Astrocyte (in vitro differentiated cells and primary cell): Measurements from ENCODE around the gene HIRA. TPM values are rescaled to one million over a fixed set of nuclear protein-coding genes. Genes with fewer than 3 reads are reported as not detected.

Experiments
- DNase-seq: peaks from one replicate; pipeline ENCODE4 v3.0.0-alpha.2; 2010; ENCODE audit warnings: low read depth
- FAIRE-seq: peaks from 2 replicates; lab custom pipeline; 2011; peaks lifted over from hg19 to GRCh38; lab: Jason Lieb, UNC
- H2AFZ ChIP-seq: 2 replicates; pipeline ENCODE4 v1.6.0; 2012; ENCODE audit warnings: low read depth, low read length, inconsistent platforms
- H3K27ac ChIP-seq: 2 replicates; pipeline ENCODE4 v1.5.1; 2011; ENCODE audit warnings: low read depth, low read length, inconsistent platforms
- H3K27me3 ChIP-seq: 2 replicates; pipeline ENCODE4 v1.6.0; 2011; ENCODE audit warnings: low read length, inconsistent platforms; ENCODE audit not compliant: insufficient read depth
- H3K36me3 ChIP-seq: 2 replicates; pipeline ENCODE4 v1.5.1; 2011; ENCODE audit warnings: low read length, inconsistent platforms; ENCODE audit not compliant: insufficient read depth
- H3K4me1 ChIP-seq: 2 replicates; pipeline ENCODE4 v1.5.1; 2011; ENCODE audit warnings: low read length, inconsistent platforms; ENCODE audit not compliant: insufficient read depth
- H3K4me2 ChIP-seq: 2 replicates; pipeline ENCODE4 v1.6.0; 2012; ENCODE audit warnings: low read length, inconsistent platforms
- H3K4me3 ChIP-seq: 2 replicates; pipeline ENCODE4 v1.5.1; 2011; ENCODE audit warnings: low read depth, mild to moderate bottlenecking, low read length, inconsistent platforms; ENCODE audit not compliant: insufficient read depth
- H3K79me2 ChIP-seq: 2 replicates; pipeline ENCODE4 v1.6.0; 2012; ENCODE audit warnings: mild to moderate bottlenecking, low read length, inconsistent platforms; ENCODE audit not compliant: insufficient read depth
- H3K9ac ChIP-seq: 2 replicates; pipeline ENCODE4 v1.6.0; 2012; ENCODE audit warnings: mild to moderate bottlenecking, low read length, inconsistent platforms
- H3K9me3 ChIP-seq: 2 replicates; pipeline ENCODE4 v1.5.1; 2012; ENCODE audit warnings: low read depth, mild to moderate bottlenecking, low read length, inconsistent platforms; ENCODE audit not compliant: insufficient read depth
- H4K20me1 ChIP-seq: 2 replicates; pipeline ENCODE4 v1.6.0; 2012; ENCODE audit warnings: low read length, inconsistent platforms; ENCODE audit not compliant: insufficient read depth
- H3K27ac Mint-ChIP-seq: one replicate; pipeline ENCODE4 v1.8.0; 2021; ENCODE audit warnings: mild to moderate bottlenecking, mixed read lengths; ENCODE audit not compliant: unreplicated experiment
- H3K27me3 Mint-ChIP-seq: one replicate; pipeline ENCODE4 v1.8.0; 2021; ENCODE audit warnings: low read depth, mixed read lengths; ENCODE audit not compliant: unreplicated experiment
- H3K36me3 Mint-ChIP-seq: one replicate; pipeline ENCODE4 v1.8.0; 2021; ENCODE audit warnings: low read depth, mixed read lengths; ENCODE audit not compliant: unreplicated experiment
- H3K4me1 Mint-ChIP-seq: one replicate; pipeline ENCODE4 v1.8.0; 2021; ENCODE audit warnings: low read depth, mixed read lengths; ENCODE audit not compliant: unreplicated experiment
- H3K4me3 Mint-ChIP-seq: one replicate; pipeline ENCODE4 v1.8.0; 2021; ENCODE audit warnings: mild to moderate bottlenecking, moderate library complexity, mixed read lengths; ENCODE audit not compliant: unreplicated experiment
- H3K9me3 Mint-ChIP-seq: one replicate; pipeline ENCODE4 v1.8.0; 2021; ENCODE audit warnings: mild to moderate bottlenecking, mixed read lengths; ENCODE audit not compliant: unreplicated experiment
- EZH2 ChIP-seq: IDR thresholded peaks from 2 replicates; pipeline ENCODE4 v1.6.1; 2012; ENCODE audit warnings: mild to moderate bottlenecking, low read length, inconsistent platforms; ENCODE audit not compliant: insufficient read depth
- total RNA-seq: library from RNA; stranded (reverse); gene quantifications from 2 replicates; pipeline ENCODE4 v1.2.1, GENCODE V29; 2021
- TF ChIP-seq, protein P1 (sequence below): IDR thresholded peaks from 2 replicates; pipeline ENCODE4 v1.5.1; 2011; ENCODE audit warnings: low read depth, mild to moderate bottlenecking, inconsistent platforms, low read length, moderate library complexity; ENCODE audit not compliant: insufficient read depth

HIRA gene
- total RNA-seq, 1 donor from 2014 or later: 31.1 TPM

DNA sequence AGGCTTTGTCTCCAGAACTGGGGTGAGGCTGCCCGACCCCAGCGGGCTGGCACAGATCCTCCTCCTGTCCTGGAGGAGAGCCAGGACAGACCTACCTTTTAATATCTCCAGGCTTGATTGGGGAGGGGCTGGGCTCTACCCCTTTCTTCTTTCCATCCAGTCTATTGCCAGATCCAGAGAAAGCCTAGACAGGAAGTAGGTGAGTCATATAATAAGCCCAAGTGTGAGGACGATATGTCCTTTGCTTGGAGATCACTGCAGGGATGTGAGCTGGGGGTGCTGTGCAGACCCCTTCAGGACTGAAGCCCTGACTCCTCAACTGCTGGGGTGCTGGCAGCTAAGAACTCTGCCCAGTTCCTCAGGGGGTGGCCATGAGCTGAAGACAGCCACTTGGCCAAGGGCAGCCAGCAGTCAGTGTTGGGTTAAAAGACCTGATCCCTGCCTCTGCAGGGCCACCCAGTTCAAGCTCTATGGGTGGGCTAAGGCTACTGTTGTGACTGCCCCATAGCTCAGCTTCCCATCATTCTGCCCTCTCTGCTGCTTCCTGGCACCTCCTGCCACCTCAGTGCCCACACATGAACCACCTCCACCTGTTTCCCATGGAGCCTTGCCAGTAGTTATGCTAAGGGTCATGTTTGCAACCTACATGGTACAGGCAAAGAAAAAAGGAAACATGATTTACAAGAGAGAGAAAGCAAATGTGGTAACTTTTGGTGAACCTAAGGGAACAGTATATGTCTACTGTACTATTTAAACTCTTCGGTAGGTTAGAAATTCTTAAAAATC, 24.2 kb upstream of the HIRA start:
- H3K27ac ChIP-seq: no peak overlapping the region
- H3K79me2 ChIP-seq: no peaks in the 10 kb centered on the region
- no peak for TF ChIP-seq EZH2
- TF ChIP-seq, protein P1, sequence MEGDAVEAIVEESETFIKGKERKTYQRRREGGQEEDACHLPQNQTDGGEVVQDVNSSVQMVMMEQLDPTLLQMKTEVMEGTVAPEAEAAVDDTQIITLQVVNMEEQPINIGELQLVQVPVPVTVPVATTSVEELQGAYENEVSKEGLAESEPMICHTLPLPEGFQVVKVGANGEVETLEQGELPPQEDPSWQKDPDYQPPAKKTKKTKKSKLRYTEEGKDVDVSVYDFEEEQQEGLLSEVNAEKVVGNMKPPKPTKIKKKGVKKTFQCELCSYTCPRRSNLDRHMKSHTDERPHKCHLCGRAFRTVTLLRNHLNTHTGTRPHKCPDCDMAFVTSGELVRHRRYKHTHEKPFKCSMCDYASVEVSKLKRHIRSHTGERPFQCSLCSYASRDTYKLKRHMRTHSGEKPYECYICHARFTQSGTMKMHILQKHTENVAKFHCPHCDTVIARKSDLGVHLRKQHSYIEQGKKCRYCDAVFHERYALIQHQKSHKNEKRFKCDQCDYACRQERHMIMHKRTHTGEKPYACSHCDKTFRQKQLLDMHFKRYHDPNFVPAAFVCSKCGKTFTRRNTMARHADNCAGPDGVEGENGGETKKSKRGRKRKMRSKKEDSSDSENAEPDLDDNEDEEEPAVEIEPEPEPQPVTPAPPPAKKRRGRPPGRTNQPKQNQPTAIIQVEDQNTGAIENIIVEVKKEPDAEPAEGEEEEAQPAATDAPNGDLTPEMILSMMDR: no peak
- Mint-ChIP-seq H3K27ac (no peak overlapping the region), H3K4me1 (peaks cover 3% of the 10 kb centered on the region), H3K36me3 (peaks cover 31% of the 10 kb centered on the region), H3K27me3 (no peaks in the 10 kb centered on the region), H3K9me3 (no peaks in the 10 kb centered on the region), H3K4me3 (no peak overlapping the region)
- peaks cover 8% of the 10 kb centered on the region for H3K4me1 ChIP-seq
- FAIRE-seq (no peak), DNase-seq (no peak)
- H3K27me3 ChIP-seq: no peaks in the 10 kb centered on the region
- H2AFZ ChIP-seq: no peak overlapping the region
- no peaks in the 10 kb centered on the region for H3K9me3 ChIP-seq
- peaks cover 11% of the 10 kb centered on the region for H4K20me1 ChIP-seq
- H3K4me3 ChIP-seq: no peak overlapping the region
- H3K9ac ChIP-seq: no peak overlapping the region
- no peak overlapping the region for H3K4me2 ChIP-seq
- H3K36me3 ChIP-seq: peaks cover 64% of the 10 kb centered on the region

DNA sequence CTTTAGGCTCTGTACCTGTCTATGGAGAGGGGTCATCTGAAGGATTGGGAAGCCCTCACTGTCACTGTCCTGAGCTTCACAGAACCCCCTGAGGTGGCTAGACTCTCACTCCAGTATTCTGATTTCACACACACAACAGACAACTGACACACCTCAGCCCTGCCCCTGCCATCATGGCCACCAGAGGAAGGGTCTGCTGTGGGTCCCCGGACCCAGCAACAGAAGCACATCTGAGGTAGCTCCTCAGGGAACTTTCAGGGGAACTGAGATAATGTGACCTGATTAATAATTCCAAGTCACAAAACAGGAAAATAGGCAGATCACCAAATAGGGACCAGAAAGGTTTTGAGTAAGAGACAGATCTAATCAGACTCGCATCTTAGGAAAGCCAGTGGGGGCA, 23.5 kb upstream of the HIRA start:
- H3K4me1 Mint-ChIP-seq: peaks cover 3% of the 10 kb centered on the region
- H3K4me3 Mint-ChIP-seq: no peak overlapping the region
- no peak overlapping the region for H3K27ac Mint-ChIP-seq
- H3K4me1 ChIP-seq: peaks cover 8% of the 10 kb centered on the region
- peaks cover 11% of the 10 kb centered on the region for H4K20me1 ChIP-seq
- no peaks in the 10 kb centered on the region for H3K79me2 ChIP-seq
- no peaks in the 10 kb centered on the region for H3K9me3 Mint-ChIP-seq
- no peak overlapping the region for H3K4me3 ChIP-seq
- H3K36me3 ChIP-seq: peaks cover 66% of the 10 kb centered on the region
- H3K9me3 ChIP-seq: no peaks in the 10 kb centered on the region
- H3K36me3 Mint-ChIP-seq: peaks cover 31% of the 10 kb centered on the region
- FAIRE-seq (no peak), DNase-seq (no peak)
- H3K27me3 ChIP-seq: no peaks in the 10 kb centered on the region
- H3K9ac ChIP-seq: no peak overlapping the region
- H3K27me3 Mint-ChIP-seq: no peaks in the 10 kb centered on the region
- TF ChIP-seq EZH2: no peak
- TF ChIP-seq, protein P1: no peak
- H2AFZ ChIP-seq: no peak overlapping the region
- H3K27ac ChIP-seq: no peak overlapping the region
- H3K4me2 ChIP-seq: no peak overlapping the region

DNA sequence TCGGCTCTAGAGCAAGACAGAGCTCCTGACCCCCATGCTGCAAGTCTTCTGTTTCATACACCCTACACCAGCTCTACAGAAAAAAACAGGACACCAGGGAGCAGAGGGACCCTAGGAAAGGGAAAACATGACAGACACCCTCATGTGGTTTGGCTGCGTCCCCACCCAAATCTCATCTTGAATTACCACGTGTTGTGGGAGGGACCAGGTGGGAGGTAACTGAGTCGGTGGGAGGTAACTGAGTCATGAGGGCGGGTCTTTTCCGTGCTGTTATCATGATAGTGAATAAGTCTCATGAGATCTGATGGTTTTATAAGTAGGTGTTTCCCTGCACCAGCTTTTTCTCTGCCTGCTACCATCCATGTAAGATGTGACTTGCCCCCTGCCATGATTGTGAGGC, 22.6 kb upstream of the HIRA start:
- no peaks in the 10 kb centered on the region for H3K79me2 ChIP-seq
- Mint-ChIP-seq H3K4me3 (no peak overlapping the region), H3K4me1 (peaks cover 3% of the 10 kb centered on the region), H3K27me3 (no peaks in the 10 kb centered on the region), H3K27ac (no peak overlapping the region), H3K9me3 (no peaks in the 10 kb centered on the region), H3K36me3 (peaks cover 31% of the 10 kb centered on the region)
- DNase-seq (no peak), FAIRE-seq (no peak)
- TF ChIP-seq, protein P1: no peak
- no peak for TF ChIP-seq EZH2
- no peak overlapping the region for H2AFZ ChIP-seq
- no peak overlapping the region for H3K4me2 ChIP-seq
- H3K4me3 ChIP-seq: no peak overlapping the region
- H3K9ac ChIP-seq: no peak overlapping the region
- no peaks in the 10 kb centered on the region for H3K27me3 ChIP-seq
- H3K36me3 ChIP-seq: peaks cover 69% of the 10 kb centered on the region
- peaks cover 8% of the 10 kb centered on the region for H3K4me1 ChIP-seq
- no peak overlapping the region for H3K27ac ChIP-seq
- no peaks in the 10 kb centered on the region for H3K9me3 ChIP-seq
- H4K20me1 ChIP-seq: peaks cover 11% of the 10 kb centered on the region
